Neural cell (in vitro differentiated cells): ENCODE results near the gene TUBD1. TPM values are rescaled to one million over a fixed set of nuclear protein-coding genes. Genes with fewer than 3 reads are reported as not detected.
"Not testable (repeated sequence)": the region's sequence is repeated elsewhere in the genome, so short reads cannot be mapped to it uniquely, and the experiment has no call there.

Experiments
- H2AFZ ChIP-seq: fragments of 200-600, 300-800 bp; sonication (generic), shearing (Covaris generic); 2 replicates; pipeline ENCODE4 v1.6.0; 2014; ENCODE audit warnings: low read depth, mild to moderate bottlenecking, antibody characterized with exemption, low read length, moderate library complexity
- H3F3A ChIP-seq: fragments of 200-600 bp; shearing (Covaris generic); 2 replicates; pipeline ENCODE4 v1.6.1; 2016; ENCODE audit warnings: mild to moderate bottlenecking, moderate library complexity, mixed read lengths, antibody characterized with exemption, low read length; ENCODE audit not compliant: insufficient read depth, poor library complexity, severe bottlenecking
- H3K27ac ChIP-seq: fragments of 200-600, 300-800 bp; sonication (generic), shearing (Covaris generic); 2 replicates; pipeline ENCODE4 v1.5.1; 2014; ENCODE audit warnings: mild to moderate bottlenecking, low read length, moderate library complexity
- H3K27me3 ChIP-seq: fragments of 300-800, 200-600 bp; sonication (generic), shearing (Covaris generic); 2 replicates; pipeline ENCODE4 v1.6.0; 2014; ENCODE audit warnings: mild to moderate bottlenecking, low read depth, low read length, moderate library complexity; ENCODE audit not compliant: insufficient read depth
- H3K36me3 ChIP-seq: fragments of 300-800, 200-600 bp; sonication (generic), shearing (Covaris generic); 2 replicates; pipeline ENCODE4 v1.5.1; 2014; ENCODE audit warnings: mild to moderate bottlenecking, antibody characterized with exemption, low read length, moderate library complexity; ENCODE audit not compliant: insufficient read depth
- H3K4me2 ChIP-seq: fragments of 300-800, 200-600 bp; sonication (generic), shearing (Covaris generic); 2 replicates; pipeline ENCODE4 v1.6.0; 2014; ENCODE audit warnings: mild to moderate bottlenecking, low read length
- H3K4me3 ChIP-seq: fragments of 300-800, 200-600 bp; sonication (generic), shearing (Covaris generic); 2 replicates; pipeline ENCODE4 v1.5.1; 2014; ENCODE audit warnings: mild to moderate bottlenecking, low read length, moderate library complexity
- H3K79me2 ChIP-seq: fragments of 200-600 bp; shearing (Covaris generic); replicated peaks from 2 replicates; pipeline ENCODE4 v1.6.0; 2014; ENCODE audit warnings: mild to moderate bottlenecking, low read length, moderate library complexity; ENCODE audit not compliant: insufficient read depth
- H3K9ac ChIP-seq: fragments of 300-800, 200-600 bp; sonication (generic), shearing (Covaris generic); 2 replicates; pipeline ENCODE4 v1.6.1; 2016; ENCODE audit warnings: mild to moderate bottlenecking, low read length, mixed read lengths
- H3K9me2 ChIP-seq: fragments of 200-600 bp; shearing (Covaris generic); 2 replicates; pipeline ENCODE4 v1.6.1; 2016; ENCODE audit warnings: mild to moderate bottlenecking, low read length, mixed read lengths; ENCODE audit not compliant: insufficient read depth
- H3K9me3 ChIP-seq: fragments of 200-600, 300-800 bp; sonication (generic), shearing (Covaris generic); 2 replicates; pipeline ENCODE4 v1.6.1; 2016; ENCODE audit warnings: mild to moderate bottlenecking, mixed run types, low read length, moderate library complexity, mixed read lengths
- H4K20me1 ChIP-seq: fragments of 200-600 bp; shearing (Covaris generic); 2 replicates; pipeline ENCODE4 v1.6.1; 2016; ENCODE audit warnings: mild to moderate bottlenecking, mixed run types; ENCODE audit not compliant: insufficient read depth
- CTCF ChIP-seq: fragments of 450-650 bp; IDR thresholded peaks from 2 replicates; pipeline ENCODE4 v1.5.1; 2014; ENCODE audit warnings: antibody characterized with exemption, mild to moderate bottlenecking, moderate library complexity; ENCODE audit not compliant: poor library complexity, severe bottlenecking
- EP300 ChIP-seq: fragments of 450-650 bp; conservative IDR thresholded peaks from 2 replicates; pipeline ENCODE4 v1.6.1; 2014; ENCODE audit warnings: antibody characterized with exemption, mild to moderate bottlenecking, moderate library complexity; ENCODE audit not compliant: poor library complexity, severe bottlenecking
- EZH2 ChIP-seq: fragments of 200-600, 300-800 bp; shearing (Covaris generic), sonication (generic); IDR thresholded peaks from 2 replicates; pipeline ENCODE4 v1.6.1; 2014; ENCODE audit warnings: antibody characterized with exemption, low read length, borderline replicate concordance, mild to moderate bottlenecking; ENCODE audit not compliant: insufficient read depth, poor library complexity, severe bottlenecking
- MXI1 ChIP-seq: fragments of 450-650 bp; conservative IDR thresholded peaks from 2 replicates; pipeline ENCODE4 v1.6.1; 2014; ENCODE audit warnings: antibody characterized with exemption, mild to moderate bottlenecking; ENCODE audit not compliant: poor library complexity, severe bottlenecking
- POLR2AphosphoS5 ChIP-seq: IDR thresholded peaks from 2 replicates; pipeline ENCODE4 v1.6.1; 2012
- RAD21 ChIP-seq: fragments of 450-650 bp; conservative IDR thresholded peaks from 2 replicates; pipeline ENCODE4 v1.6.1; 2014; ENCODE audit warnings: antibody characterized with exemption, mild to moderate bottlenecking, moderate library complexity
- REST ChIP-seq: IDR thresholded peaks from 2 replicates; pipeline ENCODE4 v1.6.1; 2012; ENCODE audit warnings: borderline replicate concordance
- SMC3 ChIP-seq: fragments of 450-650 bp; conservative IDR thresholded peaks from 2 replicates; pipeline ENCODE4 v1.6.1; 2014; ENCODE audit warnings: antibody characterized with exemption, mild to moderate bottlenecking, moderate library complexity; ENCODE audit not compliant: poor library complexity
- TAF1 ChIP-seq: IDR thresholded peaks from 2 replicates; pipeline ENCODE4 v1.6.1; 2012; ENCODE audit warnings: low read depth
- polyA plus RNA-seq: library from polyadenylated mRNA; depleted of rRNA; stranded (reverse); fragments of >200 nt; gene quantifications from 2 replicates; pipeline ENCODE4 v1.2.3, GENCODE V29; 2014

Gene TUBD1
- polyA plus RNA-seq, 1 donor from 2014 or later: 12.3 TPM

- no peak for TF ChIP-seq EP300
- TF ChIP-seq TAF1: no peak
- no peak for TF ChIP-seq RAD21
- no peak for TF ChIP-seq MXI1
- no peak for TF ChIP-seq POLR2AphosphoS5
- TF ChIP-seq REST: no peak
Measured at GRCh38 chr17:59856859-59857794, 35.6 kb downstream of the TUBD1 start.

GRCh38 chr17:59853919-59854729, 38.6 kb downstream of the TUBD1 start:
- not testable (repeated sequence) for H3K4me3 ChIP-seq, H3K9ac ChIP-seq, H3K4me2 ChIP-seq, H3F3A ChIP-seq, H3K9me2 ChIP-seq, H3K27me3 ChIP-seq, H3K27ac ChIP-seq, H3K9me3 ChIP-seq, H3K79me2 ChIP-seq, H2AFZ ChIP-seq, H4K20me1 ChIP-seq, H3K36me3 ChIP-seq

More at GRCh38 chr17:59856859-59857794, 35.6 kb downstream of the TUBD1 start:
- no peaks in the 10 kb centered on the region for H3K27me3 ChIP-seq
- H3K9me3 ChIP-seq: no peaks in the 10 kb centered on the region
- no peak overlapping the region for H3K4me3 ChIP-seq
- no peaks in the 10 kb centered on the region for H4K20me1 ChIP-seq
- H3K79me2 ChIP-seq: no peaks in the 10 kb centered on the region
- H3K9me2 ChIP-seq: no peaks in the 10 kb centered on the region
- no peak overlapping the region for H3K4me2 ChIP-seq
- no peak overlapping the region for H2AFZ ChIP-seq
- no peaks in the 10 kb centered on the region for H3K36me3 ChIP-seq
- no peak overlapping the region for H3K9ac ChIP-seq
- H3K27ac ChIP-seq: no peak overlapping the region
- no peaks in the 10 kb centered on the region for H3F3A ChIP-seq

DNA sequence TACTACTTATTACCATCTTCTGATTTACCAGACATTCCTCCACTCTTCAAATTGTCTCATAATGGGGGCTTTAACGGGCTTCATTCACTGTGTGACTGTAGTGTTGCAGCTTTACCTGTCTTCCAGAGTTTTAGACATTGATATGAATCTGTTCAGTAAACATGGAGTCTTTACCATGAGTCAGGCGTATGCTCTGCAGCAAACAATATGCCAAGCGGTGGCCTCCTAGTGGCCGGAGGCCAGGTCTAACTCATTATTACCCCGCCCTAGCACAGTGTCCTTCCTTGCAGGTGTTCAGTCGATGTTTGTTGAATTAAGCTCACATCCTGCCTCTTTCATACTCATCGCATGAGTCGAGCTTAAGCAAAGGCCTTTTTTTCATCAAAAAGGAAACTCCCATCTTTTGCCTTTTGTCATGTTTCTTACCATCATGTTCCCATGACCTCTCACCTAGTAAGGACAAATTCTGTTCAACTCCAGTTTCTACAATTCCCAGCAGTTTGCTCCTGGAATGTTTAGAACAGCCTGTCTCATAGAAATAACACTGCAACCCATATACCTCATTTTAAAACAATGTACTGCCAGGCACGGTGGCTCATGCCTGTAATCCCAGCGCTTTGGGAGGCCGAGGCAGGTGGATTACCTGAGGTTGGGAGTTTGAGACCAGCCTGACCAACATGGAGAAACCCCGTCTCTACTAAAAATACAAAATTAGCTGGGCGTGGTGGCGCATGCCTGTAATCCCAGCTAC, 39.4 kb downstream of the TUBD1 start:
- Histone ChIP-seq H3K9ac (no peak overlapping the region), H3F3A (no peaks in the 10 kb centered on the region), H3K9me2 (no peaks in the 10 kb centered on the region), H3K4me2 (no peak overlapping the region), H3K27ac (no peak overlapping the region), H3K4me3 (no peak overlapping the region), H3K27me3 (no peaks in the 10 kb centered on the region), H3K36me3 (no peaks in the 10 kb centered on the region), H2AFZ (no peak overlapping the region), H4K20me1 (no peaks in the 10 kb centered on the region), H3K79me2 (no peaks in the 10 kb centered on the region), H3K9me3 (no peaks in the 10 kb centered on the region)
- TF ChIP-seq RAD21 (no peak), EP300 (no peak), REST (no peak), POLR2AphosphoS5 (no peak), MXI1 (no peak), CTCF (no peak), EZH2 (no peak), SMC3 (no peak), TAF1 (no peak)
